ENCODE results near the gene CCL1.

The CCL1 gene

DNA sequence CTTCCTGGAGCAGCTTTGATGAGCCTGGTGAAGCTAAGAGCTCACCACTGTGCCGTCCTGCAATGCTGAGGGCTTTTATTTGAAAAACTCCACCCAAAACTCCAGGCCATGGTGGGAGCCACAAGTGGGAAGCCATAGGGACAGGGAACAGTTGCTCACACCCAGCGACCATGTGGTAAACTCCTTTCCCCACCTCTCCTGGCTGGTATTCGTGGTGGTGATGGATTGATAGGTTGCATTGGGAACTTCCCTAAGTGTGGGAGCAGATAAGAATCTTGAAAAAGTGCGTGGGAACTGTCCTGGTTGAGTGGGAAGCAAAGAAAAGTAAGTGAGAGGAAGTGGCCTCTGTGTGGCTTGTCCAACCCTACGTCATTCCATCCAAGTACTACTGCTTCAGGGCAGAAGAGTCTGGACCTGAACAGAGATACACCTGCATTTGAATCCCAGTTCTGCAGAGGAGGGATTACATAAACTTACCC lies at the start of gene CCL1:
CCL1 (minus strand) TSS at position 51 of the 479 bp plus-strand sequence. CDS start 72 bp downstream, outside the sequence.
- no peak for DNase-seq (ENCODE audit: low read depth)

DNA sequence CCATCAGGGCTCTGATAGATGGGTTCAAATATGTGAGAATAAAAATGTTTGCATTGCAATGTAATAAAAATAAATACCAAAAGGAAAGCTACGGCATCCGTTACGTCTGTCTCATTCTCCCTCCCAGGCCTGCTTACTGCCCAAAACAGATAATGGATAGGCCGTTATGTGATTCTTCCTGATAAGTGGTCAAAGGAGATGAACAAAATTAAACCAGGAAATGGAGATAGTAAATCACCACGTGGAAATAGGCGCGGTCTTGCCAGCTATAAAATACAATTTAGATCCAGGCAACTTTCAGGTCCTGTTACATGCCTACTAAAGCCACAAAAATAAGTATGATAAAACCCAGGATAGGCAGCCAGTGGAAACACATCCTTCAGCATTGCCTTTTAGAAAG lies 49.5 kb upstream of the CCL1 start:
- DNase-seq (ENCODE audit: low read depth) = no peak

DNA sequence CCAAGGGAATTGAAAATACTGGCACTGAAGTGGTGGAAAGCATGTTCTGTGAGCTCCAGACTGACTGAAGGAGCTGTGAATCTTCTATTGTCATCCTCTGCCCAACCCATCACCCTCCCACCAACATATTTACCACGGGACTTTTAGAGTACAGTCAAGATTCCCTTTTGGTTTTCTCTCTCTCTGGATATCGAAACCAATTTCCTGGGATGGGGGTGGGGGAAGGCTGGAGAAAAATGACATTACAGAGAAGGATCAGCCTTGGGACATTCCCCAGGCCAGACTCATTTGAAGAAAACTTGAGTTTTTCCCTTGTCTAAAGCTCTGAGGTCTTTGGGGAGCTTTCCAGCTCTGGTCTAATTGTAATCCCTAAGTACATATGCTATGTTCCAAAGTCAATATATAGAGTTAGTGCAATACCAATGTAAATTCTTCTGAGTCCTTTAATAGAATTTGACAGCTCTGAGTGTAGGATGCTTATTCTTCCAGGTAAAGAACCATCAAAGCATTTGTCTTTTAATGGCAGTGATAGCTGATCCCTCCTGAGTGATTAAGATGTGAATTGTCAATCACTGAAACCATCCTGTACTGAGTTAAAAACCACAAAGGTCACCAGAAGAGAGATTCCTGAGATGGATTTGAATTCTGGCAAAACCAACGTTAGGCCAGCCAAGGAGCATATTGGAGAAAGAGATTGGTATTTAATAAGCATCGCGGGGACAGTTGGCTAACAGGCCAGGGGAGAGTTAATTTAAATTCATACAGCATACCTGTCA lies 48.8 kb upstream of the CCL1 start:
- DNase-seq (ENCODE audit: low read depth) = no peak

GRCh38 chr17:34409352-34409751 lies 46.3 kb upstream of the CCL1 start:
- no peak for DNase-seq (ENCODE audit: low read depth)

GRCh38 chr17:34408439-34408838 lies 45.4 kb upstream of the CCL1 start:
- no peak for DNase-seq (ENCODE audit: low read depth)

GRCh38 chr17:34406226-34406625 lies 43.2 kb upstream of the CCL1 start:
- DNase-seq (ENCODE audit: low read depth) = no peak

- no peak for DNase-seq (ENCODE audit: low read depth)
Measured at GRCh38 chr17:34403006-34403405, 40.0 kb upstream of the CCL1 start.

GRCh38 chr17:34401165-34401564 lies 38.1 kb upstream of the CCL1 start:
- DNase-seq (ENCODE audit: low read depth) = no peak

- DNase-seq (ENCODE audit: low read depth) = no peak
Measured at GRCh38 chr17:34400301-34400931, 37.4 kb upstream of the CCL1 start.

DNA sequence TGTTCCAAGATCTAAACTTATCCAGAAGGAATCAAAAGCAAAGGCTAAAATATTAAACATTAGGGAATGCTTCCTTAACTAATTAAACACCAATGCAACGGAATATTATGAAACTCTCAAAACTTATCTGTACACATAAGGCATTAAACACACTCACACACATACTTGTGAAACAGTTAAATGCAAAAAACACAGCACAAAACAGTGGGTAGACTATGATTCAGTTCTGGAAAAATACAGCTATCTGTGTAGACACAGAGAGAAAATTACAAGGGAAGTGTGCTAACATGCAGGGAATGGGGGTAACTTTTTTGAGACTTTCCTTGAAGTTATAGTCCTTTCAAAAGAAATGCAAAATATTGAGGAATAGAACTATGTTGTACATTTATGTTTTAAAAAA lies 36.7 kb upstream of the CCL1 start:
- no peak for DNase-seq (ENCODE audit: low read depth)

DNA sequence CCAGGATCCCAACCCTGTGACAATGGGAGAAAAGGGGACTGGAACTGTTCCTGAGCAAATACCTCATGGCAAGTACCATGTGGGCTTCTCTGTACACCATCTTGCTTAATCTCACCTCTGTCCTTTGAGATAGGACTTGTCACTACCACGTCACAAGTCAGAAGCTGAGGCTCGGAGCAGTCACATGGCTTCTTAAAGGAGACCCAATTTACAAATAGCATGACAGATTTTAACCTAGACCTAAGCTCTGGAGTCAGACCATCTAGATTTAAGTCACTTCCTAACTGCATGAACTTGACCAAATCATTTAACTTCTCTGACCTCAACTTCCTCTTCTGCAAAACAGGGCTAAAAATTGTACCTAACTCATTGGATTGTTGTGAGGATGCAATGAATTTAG lies 36.0 kb upstream of the CCL1 start:
- DNase-seq (ENCODE audit: low read depth) = no peak

- DNase-seq (ENCODE audit: low read depth) = no peak
Measured at GRCh38 chr17:34397265-34397664, 34.2 kb upstream of the CCL1 start.

DNA sequence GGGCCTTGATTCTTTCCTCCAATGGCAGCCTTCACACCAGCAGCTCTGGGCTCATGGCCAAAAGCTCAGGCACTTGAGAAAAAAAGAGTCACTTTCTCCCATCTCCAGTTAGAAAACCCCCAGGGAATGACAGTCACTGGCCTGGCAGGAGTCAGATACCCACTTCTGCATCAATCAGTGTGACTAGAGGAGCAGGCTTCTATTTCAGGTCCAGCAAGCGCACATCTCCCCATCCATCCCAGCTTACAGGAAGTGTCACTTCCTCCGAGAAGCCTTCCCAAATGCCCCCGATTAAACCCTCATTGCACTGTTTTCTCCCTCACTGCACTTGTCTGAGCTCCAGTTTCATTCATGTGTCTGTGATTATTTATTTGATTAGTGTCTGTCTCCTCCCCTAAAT lies 30.4 kb upstream of the CCL1 start:
- DNase-seq (ENCODE audit: low read depth) = no peak

DNA sequence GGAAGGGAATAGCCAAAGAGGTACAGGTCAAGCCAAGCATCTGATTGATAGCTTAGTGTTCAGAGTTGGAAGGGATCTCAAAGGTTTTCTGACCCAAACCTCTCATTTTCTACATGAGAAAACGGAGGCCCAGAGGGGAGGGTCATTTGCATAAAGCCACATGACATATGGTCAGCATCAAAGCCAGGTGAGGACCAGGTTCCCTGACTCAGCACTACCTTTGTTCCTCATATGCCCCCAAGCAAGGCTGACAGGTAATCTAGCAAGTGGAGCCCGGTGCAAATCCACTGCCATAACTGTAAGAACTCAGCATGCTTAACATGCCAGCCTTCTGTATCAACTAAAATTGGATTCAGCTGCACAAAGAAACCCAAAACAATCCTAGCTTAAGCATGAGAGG lies 28.2 kb upstream of the CCL1 start:
- no peak for DNase-seq (ENCODE audit: low read depth)

DNA sequence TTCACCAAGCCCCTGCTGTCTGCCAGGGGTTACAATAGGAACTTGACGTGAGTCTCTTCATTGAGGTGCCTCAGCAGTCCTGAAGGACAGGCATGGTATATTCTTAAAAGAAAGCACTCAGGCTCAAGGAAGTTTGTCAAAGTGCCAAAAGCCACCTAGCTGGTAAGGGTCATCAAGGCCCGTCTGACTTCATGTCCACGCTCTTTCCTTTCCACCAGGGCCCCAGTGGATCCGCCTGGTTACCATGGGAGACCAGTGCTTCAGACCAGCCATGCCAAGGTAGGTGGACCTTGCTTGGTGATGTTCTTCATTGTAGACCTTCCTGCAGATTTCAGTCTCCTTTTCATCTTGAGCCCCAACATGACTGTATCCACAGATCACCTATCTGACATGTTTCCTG lies 27.6 kb upstream of the CCL1 start:
- DNase-seq (ENCODE audit: low read depth) = no peak

GRCh38 chr17:34389126-34389750 lies 26.2 kb upstream of the CCL1 start:
- no peak for DNase-seq (ENCODE audit: low read depth)

DNA sequence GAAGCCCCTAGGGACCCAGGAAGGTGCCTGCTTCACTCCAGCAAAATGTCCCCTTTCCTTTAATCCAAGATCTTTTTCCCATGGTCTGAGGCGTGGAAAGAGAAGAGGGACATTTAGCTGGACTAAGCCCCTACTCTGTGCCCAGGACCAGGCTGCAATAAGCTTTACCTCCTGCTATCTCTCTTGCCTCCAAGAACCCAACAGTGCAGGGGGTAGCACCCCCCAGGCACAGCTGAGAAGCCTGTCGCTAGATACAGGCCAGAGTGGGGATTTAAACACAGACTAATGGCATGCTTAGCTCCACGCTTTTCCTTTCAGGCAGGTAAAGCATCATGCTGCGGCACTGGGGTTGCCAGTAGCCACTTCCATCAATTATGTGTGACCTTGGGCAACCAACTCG lies 24.5 kb upstream of the CCL1 start:
- no peak for DNase-seq (ENCODE audit: low read depth)

DNA sequence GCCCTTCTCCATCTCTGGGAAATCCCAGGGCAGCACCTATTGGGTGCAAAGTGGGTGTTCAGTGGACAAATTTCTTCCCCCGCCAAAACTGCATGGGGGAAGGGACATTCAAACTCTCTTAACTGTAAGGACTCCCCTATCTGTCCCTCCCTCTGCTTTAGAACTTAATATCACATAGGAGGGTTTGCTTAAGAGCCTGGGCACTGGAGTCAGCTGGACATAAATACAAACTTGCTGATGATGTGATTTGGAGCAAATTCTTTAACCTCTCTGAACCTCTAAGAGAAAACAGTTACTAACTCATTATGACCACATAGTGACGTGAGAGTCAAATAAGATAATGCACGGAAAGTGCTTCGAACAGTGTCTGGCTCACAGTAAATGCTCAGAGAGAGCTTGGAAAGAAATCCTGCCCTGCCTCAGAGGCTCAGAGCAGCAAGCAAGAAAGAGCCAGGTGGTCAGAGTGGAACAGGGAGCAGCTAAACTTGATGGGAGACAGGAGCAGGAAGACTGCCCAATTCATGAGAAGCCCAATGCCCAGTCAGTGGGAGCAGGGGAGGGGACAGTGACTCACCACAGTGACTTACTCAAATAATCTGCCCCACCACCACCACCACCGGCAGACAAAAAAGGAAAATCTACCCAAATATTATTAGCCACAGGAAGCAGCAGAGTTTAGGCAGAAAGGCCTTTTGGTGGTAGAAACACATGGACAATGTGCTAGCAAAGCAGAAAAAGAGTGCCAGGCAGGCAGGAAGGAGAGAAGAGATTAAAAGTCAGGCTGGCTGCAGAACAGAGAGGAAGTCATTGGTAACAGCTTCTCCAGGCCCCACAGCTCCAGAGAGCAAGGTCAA lies 23.9 kb upstream of the CCL1 start:
- DNase-seq (ENCODE audit: low read depth) = no peak

- DNase-seq (ENCODE audit: low read depth) = no peak
Measured at GRCh38 chr17:34386343-34386696, 23.3 kb upstream of the CCL1 start.

GRCh38 chr17:34384822-34385605 lies 22.0 kb upstream of the CCL1 start:
- no peak for DNase-seq (ENCODE audit: low read depth)

GRCh38 chr17:34384271-34384670 lies 21.2 kb upstream of the CCL1 start:
- DNase-seq (ENCODE audit: low read depth) = no peak

DNA sequence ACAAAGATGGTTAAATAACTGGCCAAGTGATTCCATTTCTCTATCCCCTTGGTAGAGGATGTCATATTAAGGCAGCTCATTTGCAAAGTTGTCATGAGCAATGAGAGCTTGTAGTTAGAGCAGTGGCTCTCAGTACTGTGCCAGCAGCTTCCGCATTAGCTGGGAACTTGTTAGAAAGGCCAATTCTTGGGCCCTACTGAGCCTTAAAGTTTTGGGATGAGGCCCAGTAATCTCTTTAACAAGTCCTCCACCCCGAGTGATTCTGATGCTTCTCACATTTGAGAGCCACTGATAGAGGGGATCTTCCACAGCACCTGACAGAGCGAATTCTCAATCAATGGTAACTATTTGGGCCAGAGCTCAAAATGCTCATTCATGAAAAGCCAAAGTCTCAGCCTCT lies 20.2 kb upstream of the CCL1 start:
- no peak for DNase-seq (ENCODE audit: low read depth)
